ENCODE measurements around the gene WDR93. TPM values are rescaled to one million over a fixed set of nuclear protein-coding genes. Genes with fewer than 3 reads are reported as not detected.

WDR93 gene
- total RNA-seq, 1 experiment from 2014 or later = not detected

DNA sequence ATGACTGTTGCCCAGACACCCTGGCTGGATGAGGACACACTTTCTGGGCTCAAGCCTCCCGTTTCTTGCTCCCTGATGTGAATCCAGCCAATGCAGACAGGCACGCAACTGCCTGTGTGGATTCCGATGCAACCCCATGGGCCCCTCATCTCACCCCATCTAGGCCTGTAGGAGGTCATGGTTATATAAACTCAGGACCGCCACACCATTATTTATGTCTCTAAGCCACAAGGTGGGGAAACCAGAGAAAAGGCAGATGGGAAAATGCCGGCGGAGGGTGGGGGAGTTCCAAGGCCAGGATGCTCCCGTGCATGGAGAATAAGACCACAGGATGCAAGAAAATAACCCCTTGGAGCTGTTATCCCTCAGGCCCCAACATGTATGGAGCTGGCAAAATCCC, 58.4 kb downstream of the WDR93 start:
- Histone ChIP-seq H3K36me3 (ENCODE audit: insufficient read depth, low read length, poor library complexity, severe bottlenecking) (no peaks in the 10 kb centered on the region), H3K27ac (ENCODE audit: low read depth, low read length, poor library complexity, severe bottlenecking) (no peak overlapping the region), H3K4me3 (ENCODE audit: low read depth, low read length, poor library complexity, severe bottlenecking) (no peak overlapping the region), H3K27me3 (replicated peaks; ENCODE audit: insufficient read depth, low read depth, low read length, poor library complexity) (no peaks in the 10 kb centered on the region), H3K4me1 (ENCODE audit: insufficient read depth, low read length, poor library complexity, severe bottlenecking) (peaks cover 10% of the 10 kb centered on the region), H3K9me3 (ENCODE audit: low read depth, low read length, poor library complexity, severe bottlenecking) (no peaks in the 10 kb centered on the region)
- BruUV-seq (replicated peaks) = no TSS peak
- ChIA-PET CTCF (interaction anchor here (1.4 to 2.1 kb wide), 2 partner anchors 9 to 126 kb away, joined by 5 read pairs; no protein-coding TSS in a partner anchor), POLR2A (ENCODE audit: low non-redundant PET) (no interaction called here)
- TF ChIP-seq EZH2 (IDR thresholded peaks at IDR 0.05; ENCODE audit: borderline replicate concordance, low read depth, low read length, poor library complexity, severe bottlenecking) = no peak
- TF ChIP-seq, protein P1, sequence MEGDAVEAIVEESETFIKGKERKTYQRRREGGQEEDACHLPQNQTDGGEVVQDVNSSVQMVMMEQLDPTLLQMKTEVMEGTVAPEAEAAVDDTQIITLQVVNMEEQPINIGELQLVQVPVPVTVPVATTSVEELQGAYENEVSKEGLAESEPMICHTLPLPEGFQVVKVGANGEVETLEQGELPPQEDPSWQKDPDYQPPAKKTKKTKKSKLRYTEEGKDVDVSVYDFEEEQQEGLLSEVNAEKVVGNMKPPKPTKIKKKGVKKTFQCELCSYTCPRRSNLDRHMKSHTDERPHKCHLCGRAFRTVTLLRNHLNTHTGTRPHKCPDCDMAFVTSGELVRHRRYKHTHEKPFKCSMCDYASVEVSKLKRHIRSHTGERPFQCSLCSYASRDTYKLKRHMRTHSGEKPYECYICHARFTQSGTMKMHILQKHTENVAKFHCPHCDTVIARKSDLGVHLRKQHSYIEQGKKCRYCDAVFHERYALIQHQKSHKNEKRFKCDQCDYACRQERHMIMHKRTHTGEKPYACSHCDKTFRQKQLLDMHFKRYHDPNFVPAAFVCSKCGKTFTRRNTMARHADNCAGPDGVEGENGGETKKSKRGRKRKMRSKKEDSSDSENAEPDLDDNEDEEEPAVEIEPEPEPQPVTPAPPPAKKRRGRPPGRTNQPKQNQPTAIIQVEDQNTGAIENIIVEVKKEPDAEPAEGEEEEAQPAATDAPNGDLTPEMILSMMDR (conservative IDR thresholded peaks at IDR 0.05; ENCODE audit: low read depth, low read length) = no peak
- intact Hi-C loops (cut with micrococcal nuclease; ENCODE audit: unreplicated experiment) = no loop called here
- DNase-seq (ENCODE audit: low spot score) = no peak

DNA sequence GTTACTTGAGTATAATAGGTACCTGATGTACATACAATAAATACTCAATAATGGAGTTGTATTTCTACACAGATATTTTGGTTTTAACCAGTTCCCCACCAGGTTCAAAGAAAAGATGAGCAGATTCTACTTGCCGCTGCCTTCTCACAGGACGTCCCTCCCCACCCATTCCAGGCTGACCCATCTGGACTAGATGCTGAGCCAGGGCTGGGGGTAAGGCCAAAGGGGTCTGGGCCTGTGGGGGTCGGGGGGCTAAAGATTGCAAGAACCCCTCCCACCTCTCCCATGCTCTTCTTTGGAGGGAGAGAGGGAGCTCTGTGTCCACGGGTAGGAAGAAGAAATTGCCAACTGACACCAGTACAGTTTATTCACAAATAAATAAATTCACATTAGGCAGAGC, 58.9 kb downstream of the WDR93 start:
- intact Hi-C loops (cut with micrococcal nuclease; ENCODE audit: unreplicated experiment) = no loop called here
- Histone ChIP-seq H3K27ac (ENCODE audit: low read depth, low read length, poor library complexity, severe bottlenecking) (no peak overlapping the region), H3K36me3 (ENCODE audit: insufficient read depth, low read length, poor library complexity, severe bottlenecking) (no peaks in the 10 kb centered on the region), H3K27me3 (replicated peaks; ENCODE audit: insufficient read depth, low read depth, low read length, poor library complexity) (no peaks in the 10 kb centered on the region), H3K4me3 (ENCODE audit: low read depth, low read length, poor library complexity, severe bottlenecking) (peak overlapping the region; percentile 69), H3K4me1 (ENCODE audit: insufficient read depth, low read length, poor library complexity, severe bottlenecking) (peaks cover 10% of the 10 kb centered on the region), H3K9me3 (ENCODE audit: low read depth, low read length, poor library complexity, severe bottlenecking) (no peaks in the 10 kb centered on the region)
- ChIA-PET POLR2A (ENCODE audit: low non-redundant PET) (no interaction called here), CTCF (interaction anchor here (1.4 to 2.1 kb wide), 2 partner anchors 9 to 125 kb away, joined by 5 read pairs; no protein-coding TSS in a partner anchor)
- no TSS peak for BruUV-seq (replicated peaks)
- no peak for DNase-seq (ENCODE audit: low spot score)
- TF ChIP-seq, protein P1 (conservative IDR thresholded peaks at IDR 0.05; ENCODE audit: low read depth, low read length) = no peak
- TF ChIP-seq EZH2 (IDR thresholded peaks at IDR 0.05; ENCODE audit: borderline replicate concordance, low read depth, low read length, poor library complexity, severe bottlenecking) = no peak

DNA sequence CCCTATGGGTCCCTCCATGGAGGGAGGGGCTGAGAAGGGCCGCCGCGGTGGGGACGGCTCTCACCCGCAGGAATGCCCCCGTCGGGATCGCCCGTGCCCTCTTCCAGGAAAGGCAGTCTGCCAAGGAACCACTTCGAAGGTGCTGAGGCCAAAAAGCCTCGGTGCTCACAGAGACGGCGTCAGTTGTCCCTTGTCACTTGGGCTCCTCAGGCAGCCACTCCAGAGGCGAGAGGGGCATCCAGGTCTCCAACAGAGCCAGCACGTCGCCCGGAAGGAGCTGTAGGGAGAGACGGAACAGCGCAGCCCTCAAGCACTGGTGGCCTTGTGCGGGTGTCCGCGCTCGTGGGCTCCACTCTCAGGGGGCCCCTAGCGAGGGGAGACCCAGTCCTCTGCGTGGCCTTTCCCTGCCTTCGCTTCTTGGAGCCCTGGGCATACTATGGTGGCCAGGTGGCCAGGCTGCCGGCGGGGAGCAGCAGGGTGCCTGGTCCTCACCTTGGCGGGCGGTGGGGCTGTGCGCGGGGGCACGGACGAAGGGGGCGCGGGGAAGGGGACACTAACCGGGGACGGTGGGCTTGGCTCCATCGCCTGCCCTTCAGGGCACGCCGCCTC, 59.4 kb downstream of the WDR93 start:
- H3K27ac ChIP-seq (ENCODE audit: low read depth, low read length, poor library complexity, severe bottlenecking) = peak overlapping the region; percentile 76
- H3K36me3 ChIP-seq (ENCODE audit: insufficient read depth, low read length, poor library complexity, severe bottlenecking) = no peaks in the 10 kb centered on the region
- DNase-seq (ENCODE audit: low spot score) = peak; percentile 17
- H3K4me3 ChIP-seq (ENCODE audit: low read depth, low read length, poor library complexity, severe bottlenecking) = peak overlapping the region; percentile 69
- H3K27me3 ChIP-seq (replicated peaks; ENCODE audit: insufficient read depth, low read depth, low read length, poor library complexity) = no peaks in the 10 kb centered on the region
- CTCF ChIA-PET = interaction anchor here (1.3 to 2.1 kb wide), 3 partner anchors 10 to 125 kb away, joined by 5 to 6 read pairs (median 5); no protein-coding TSS in a partner anchor
- POLR2A ChIA-PET (ENCODE audit: low non-redundant PET) = no interaction called here
- TSS peak; percentile 72 for BruUV-seq (replicated peaks)
- intact Hi-C loops (cut with micrococcal nuclease; ENCODE audit: unreplicated experiment) = loop anchor here (10.0 kb wide), 1 partner anchor 205 kb away; no protein-coding TSS in a partner anchor
- H3K4me1 ChIP-seq (ENCODE audit: insufficient read depth, low read length, poor library complexity, severe bottlenecking) = peaks cover 10% of the 10 kb centered on the region
- no peaks in the 10 kb centered on the region for H3K9me3 ChIP-seq (ENCODE audit: low read depth, low read length, poor library complexity, severe bottlenecking)
- no peak for TF ChIP-seq EZH2 (IDR thresholded peaks at IDR 0.05; ENCODE audit: borderline replicate concordance, low read depth, low read length, poor library complexity, severe bottlenecking)
- TF ChIP-seq, protein P1 (conservative IDR thresholded peaks at IDR 0.05; ENCODE audit: low read depth, low read length) = no peak
